Lung microvascular endothelial cell (primary cell): Measurements from ENCODE around the gene SNTG2. TPM values are rescaled to one million over a fixed set of nuclear protein-coding genes. Genes with fewer than 3 reads are reported as not detected.

ENCODE experiments used
- DNase-seq, 2 donors: peaks; one replicate each; pipeline versions ENCODE4 v3.0.0 to v3.0.0-alpha.2; 2010; ENCODE audit warnings: low read depth in 2 of 2
- total RNA-seq: library from RNA; depleted of rRNA; stranded (reverse); fragments of >200 nt; gene quantifications from 2 replicates; pipeline ENCODE4 v1.2.1, GENCODE V29; 2014

The SNTG2 gene
- total RNA-seq, 1 donor from 2014 or later, result 0.79 TPM

DNA sequence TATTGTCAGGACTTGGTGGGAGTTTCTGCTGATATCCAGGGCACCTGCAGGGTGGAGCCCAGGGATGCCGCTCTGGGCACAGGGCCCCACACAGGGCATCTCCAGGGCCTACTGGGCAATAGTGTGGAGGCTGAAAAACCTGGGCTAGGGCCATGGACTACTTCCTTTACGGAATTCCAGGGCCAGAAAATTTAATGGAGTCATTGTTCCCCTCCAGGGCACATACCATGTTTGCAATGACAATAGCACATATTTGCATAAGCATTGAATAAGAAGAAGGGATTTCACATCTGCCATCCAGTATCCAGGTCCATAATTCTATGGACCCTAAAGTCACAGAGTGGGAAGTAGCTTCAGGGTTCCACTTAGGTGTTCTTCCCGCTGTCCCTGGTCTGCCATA is 358.9 kb downstream of the SNTG2 start:
- DNase-seq, result no peak

DNA sequence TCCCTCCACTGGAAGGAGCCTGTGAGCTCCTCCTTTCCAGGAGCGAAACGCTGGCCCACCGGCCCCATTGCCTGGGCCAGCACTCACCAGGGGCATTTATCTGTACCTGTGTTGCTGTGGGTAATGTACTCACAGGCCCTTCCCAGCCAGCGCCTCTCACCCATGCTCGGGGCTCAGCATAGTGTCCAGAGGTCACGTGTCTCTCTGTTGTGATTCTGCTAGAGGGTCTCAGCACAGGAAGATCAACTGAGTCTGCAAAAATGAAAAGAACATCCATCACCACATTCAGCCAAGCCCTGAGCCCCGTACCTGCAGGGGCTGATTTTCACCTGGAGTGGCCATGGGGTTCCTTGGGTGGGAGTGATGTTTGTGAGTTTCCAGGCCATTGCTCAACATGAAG is 359.6 kb downstream of the SNTG2 start:
- no peak for DNase-seq

DNA sequence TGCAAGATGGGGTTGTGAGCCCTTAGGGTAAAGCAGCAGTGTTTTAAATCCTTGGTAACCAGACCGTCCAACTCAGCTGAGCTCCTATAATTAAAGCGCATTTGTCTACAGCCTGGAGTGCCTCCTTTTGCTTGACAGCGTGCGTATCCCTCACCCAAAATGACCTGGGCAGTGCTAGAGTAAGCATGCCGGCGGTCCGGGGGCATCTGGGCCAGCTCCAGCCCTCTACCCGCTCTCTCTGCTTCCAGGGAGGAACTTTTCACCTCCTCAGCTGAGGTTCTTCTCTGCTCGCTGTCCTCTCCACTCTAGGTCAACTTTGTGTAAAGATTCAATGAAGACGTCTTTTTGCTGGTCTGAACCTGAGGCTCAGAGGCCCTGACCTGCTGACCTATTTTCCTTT is 360.2 kb downstream of the SNTG2 start:
- no peak for DNase-seq

DNA sequence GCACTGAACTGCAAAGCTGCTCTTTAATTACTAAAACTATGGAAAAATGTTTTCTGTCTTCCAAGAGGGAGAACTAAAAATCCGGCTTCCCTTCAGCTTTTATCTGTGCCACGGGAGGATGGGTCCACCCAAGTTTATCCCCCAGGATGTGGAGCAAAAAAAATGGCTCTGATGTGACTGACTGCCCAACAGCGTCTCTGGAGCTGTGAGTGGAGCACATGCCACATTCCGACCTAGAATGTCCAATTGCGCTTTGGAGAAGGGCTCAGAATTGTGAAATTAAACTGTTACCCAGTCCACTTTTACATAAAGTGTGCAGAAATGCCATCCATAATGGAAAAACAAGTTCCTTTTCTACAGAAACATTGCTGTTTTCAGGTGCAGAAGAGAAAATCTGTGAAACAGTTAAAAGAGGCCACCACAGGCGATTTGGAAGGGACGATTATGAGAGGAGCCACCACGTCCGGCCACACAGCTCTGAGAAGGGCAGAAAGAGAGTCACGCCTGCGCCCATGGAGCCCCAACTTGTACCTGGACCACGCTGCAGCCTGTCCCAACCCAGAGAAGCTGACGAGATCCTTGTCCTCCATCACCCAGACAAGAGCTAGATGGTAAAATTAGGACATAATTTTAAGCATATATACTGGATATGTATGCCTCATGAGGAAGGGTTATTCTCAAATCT is 362.7 kb downstream of the SNTG2 start:
- DNase-seq, result no peak

DNA sequence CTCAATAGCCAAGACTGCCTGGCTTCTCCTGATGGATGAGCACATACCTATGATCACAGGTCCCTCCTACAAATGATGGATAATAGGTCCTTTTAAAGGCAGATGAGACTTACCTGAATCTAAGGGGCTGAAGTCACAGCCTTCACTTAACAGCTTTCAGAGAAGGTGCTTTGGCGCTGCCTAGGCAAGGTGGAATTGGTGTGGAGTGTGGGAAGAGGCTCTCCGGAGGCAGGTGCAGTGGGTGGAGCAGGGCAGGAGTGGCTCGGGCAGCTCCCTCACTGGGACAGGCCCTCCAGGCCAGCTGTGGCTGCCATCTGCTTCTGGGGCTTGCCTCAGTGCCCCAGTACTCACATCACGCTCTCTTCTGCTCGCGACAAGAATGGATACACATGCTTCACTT is 363.6 kb downstream of the SNTG2 start:
- DNase-seq, result no peak

DNA sequence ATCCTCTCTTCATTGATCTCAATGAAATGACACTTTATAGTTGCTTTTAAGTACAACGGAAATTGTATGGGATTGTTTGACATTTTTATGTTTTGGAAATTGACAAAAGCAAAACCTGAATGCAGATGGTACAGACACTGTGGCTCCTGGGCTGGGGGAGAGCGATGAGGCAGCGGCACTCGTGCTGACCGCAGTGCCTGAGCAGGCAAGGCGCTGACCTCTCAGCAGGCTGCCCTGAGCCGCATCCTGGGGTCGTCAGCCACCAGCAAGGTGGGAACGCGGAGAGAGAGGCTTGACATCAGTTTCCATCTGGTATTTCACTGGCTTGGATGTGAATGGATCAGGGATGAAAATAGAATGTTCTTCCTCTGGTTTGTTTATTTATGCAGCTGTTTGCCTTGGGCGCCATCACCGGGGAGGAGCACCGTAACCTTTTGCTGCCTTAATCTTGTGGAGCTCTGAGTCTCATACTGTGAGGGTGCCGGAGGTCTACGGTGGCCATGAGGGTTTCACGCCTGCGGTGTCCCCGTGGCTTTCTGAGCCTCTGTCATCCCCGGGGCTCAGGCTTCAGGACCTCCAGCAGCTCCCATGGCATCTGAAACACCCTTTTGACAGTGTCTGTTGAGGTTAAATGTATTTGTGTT is 367.8 kb downstream of the SNTG2 start:
- DNase-seq, result no peak

DNA sequence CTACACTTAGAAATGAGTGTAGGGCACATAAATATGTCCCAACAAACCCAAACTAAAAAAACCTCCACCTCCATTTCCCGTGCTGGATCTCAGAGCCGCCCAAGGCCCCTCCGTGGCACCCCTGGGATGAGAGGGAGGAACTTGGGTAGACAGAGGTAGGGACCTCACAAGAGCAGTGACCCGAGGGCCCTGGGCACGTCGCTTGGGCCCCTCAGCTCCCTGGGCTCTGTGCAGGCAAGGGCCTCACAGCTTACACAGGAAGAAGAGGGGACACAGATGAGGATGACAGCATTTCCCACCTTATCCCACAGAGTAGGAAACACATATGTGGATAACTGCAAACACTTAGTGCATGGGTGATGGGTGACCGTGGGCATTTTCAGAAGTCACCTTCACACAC is 368.7 kb downstream of the SNTG2 start:
- DNase-seq, result no peak

DNA sequence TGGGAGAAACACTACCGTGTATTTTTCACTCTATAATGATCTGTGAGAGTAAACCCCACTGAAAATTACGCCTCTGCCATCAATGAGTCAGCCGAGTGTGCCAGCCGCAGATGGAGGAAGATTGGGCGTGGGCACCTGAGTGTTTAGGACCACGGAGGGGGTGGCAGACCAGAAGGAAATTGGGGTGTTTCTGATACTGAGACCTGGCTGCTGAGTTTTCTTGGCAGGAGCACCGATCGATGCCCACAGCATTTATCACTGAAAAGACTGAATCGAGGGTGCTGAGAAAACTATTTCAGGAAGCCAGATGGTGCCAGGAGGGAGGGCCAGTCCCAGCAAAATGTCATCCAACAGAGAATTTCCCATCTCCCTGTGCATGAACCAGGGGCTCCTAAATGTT is 370.7 kb downstream of the SNTG2 start:
- DNase-seq, result no peak

DNA sequence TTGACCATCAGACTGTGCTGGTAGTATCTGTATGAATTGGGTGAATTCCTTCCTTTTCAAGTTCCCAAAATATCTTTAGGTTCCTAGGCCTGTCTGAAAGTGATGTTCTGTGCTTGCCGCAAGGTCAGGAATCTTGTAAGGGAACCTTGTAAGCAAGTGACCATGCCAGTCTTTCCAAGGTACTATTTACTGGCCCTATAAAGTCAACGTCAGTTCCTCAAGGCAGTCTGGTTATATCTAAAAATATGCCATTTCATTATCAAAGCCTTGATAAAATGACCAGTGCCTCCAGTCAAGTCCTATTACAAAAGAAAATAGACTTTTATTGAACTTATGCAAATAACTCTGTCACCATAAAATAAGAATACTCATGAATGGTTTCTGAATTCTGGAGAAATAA is 374.2 kb downstream of the SNTG2 start:
- no peak for DNase-seq

DNA sequence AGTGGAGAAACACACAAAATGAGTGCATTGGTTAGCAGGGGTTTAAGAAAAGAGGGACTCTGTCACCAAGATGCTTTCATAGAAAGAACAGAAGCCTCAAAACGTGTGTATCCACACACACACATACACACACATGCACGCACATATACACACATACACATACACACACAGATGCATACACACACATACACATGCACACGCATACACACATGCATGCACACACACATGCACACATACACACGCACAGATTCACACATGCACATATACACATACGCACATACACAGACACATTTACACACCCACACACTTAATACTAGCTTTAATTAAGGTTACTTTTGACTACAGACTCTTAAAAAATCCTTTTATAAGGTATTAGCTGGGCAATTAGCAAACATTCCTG is 378.0 kb downstream of the SNTG2 start:
- DNase-seq, result no peak

DNA sequence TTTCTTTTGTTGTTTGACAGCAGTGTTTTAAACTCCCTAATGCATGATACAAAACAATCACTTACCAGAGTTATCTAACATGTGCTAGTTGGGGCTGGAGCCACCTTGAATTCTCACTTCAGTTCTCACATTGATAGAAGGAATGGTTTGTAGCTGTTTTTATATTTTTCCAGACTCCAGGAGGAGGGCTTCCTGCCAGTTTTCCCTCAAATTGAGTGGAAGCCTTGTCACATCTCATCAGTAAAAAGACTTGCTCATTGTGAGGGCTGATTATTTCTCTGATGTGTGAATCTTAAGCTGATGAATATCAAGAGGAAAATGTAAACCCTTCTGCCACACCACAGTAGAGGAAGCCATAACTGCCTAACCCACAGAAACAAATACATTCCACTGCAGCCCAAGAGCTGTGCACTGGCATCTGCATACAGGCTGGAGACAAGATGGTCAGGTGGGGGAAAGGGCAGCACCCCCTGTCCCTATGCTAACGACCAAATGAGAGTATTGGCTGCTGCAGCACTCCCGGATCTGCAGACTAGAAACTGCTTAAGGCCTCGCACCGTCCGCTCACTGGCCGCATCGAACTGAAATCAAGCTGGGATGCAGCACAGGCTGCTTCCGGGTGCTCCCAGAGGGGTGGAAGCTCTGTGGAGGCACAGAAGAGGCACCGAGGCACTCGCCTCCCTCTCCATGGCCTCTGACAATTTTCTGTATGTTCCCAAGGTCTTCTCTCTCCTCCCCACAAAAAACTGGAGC is 388.9 kb downstream of the SNTG2 start:
- DNase-seq, result no peak

DNA sequence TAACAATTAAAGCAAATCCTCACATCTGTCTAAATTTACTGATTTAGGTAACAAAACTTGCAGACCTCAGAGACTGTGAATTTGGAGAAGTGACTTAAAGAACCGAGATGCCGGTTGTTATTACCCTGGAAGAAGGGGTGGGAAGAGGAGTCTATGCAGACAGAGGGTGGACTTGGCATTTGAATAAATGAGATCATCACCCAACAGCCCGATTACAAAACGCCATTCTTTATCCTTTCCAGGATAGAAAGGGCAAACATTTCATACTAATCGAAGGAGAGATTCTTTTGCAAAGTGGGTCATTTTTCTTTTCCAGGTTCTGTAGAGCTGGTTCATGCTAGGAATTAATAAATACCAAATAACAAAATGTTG is 389.5 kb downstream of the SNTG2 start:
- DNase-seq, result no peak

DNA sequence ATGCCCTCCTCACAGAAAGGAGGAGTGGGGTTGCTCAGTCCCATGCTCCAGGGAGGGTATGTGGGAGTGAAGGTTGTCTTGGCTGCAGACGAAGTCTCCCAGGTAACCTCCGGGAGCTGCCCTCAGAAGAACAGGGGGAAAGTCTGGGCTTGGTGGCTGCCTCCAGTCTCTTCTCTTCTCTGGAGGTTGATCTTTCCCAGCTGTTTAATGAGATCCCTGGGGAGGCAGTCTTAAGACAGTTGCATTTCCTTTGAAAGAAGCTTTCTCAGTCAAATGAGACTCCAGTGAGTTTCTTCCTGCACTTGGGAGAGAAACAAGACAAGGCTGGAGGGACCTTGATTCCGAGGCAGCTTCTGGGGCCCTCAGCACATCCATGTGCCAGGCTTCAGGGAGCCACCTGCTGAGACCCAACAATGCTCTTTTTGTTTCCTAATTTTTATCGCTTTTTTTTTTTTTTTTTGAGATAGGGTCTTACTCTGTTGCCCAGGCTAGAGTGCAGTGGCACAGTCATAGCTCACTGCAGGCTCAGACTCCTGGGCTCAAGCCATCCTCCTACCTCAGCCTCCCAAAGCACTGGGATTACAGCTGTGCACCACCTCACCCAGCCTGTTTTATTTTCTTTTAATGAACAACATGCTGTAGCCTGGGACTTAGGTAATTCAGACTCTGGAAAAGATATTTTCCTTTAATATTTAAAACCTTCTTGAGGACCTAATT is 390.9 kb downstream of the SNTG2 start:
- no peak for DNase-seq

DNA sequence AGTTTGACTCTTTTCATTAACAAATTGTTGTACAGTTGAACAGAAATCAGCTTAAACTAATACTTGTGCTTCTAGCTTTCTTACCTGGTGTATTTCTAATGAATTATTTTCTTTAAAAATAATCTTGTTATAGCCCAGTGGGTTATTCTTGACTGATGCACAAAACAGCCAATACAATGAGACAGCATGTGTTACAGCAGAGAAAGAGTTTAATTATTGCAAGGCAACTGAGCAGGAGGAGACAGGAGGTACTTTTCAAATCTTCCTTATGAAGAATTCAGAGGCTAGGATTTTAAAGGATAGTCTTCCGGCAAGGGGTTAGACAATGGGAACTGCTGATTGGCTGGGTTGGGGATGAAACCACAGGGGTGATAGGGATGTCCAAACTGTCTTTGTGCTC is 398.1 kb downstream of the SNTG2 start:
- DNase-seq, result no peak

DNA sequence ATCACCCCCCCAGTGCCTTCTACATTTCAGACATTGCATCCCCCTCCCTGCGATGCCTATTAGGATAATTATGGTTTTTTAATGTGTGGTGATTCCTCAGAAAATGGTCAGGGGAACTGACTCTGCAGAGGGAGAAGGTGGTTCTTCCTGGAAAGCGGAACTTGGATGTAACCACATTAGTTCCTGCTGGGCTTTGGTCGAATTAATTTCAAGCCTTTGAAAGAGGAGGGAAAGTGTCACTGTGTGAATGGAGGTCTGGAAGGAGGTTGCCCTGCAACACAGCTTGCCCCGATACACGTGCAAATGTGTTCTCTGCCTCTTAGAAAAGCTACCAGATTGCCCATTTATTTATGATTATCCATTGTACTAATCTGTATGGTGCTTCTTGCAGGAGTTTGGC is 399.5 kb downstream of the SNTG2 start:
- no peak for DNase-seq

DNA sequence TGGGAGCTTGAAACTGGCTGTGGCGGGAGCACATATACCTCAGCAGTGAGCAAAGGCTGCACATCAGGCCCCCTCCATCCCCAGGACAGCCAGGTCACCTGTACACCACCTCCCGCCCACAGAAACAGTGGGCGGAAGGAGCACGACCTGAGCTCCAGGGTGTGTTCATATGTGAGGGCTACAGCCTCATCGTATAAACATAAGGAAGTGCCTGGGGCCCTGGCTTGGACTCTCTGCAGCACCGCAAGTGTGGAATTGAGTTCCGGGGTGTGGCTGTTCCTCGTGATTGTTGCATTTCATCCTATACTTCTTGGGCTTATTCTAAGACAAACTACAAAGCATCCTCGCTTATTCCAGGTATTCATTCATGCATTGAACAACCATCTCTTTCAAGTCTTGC is 402.5 kb downstream of the SNTG2 start:
- DNase-seq, result no peak

DNA sequence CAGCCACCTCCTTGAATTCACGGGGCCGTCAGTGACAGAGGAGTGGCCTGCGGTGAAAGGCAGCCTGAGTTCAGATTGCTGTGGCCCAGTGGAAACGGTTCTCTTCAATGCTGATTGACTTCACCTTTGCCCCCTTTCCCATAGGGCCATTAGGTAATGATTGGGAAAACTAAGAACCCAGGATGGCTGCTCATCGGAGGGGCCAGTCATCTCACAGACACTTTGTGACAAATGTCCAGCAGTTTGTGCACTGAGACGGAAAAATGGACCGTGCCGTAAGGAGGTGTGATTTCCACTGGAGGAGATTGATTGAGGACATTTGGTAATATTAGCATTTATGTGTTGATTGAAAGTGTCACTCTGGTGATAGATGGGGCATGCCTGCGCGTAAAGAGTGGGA is 402.9 kb downstream of the SNTG2 start:
- no peak for DNase-seq

DNA sequence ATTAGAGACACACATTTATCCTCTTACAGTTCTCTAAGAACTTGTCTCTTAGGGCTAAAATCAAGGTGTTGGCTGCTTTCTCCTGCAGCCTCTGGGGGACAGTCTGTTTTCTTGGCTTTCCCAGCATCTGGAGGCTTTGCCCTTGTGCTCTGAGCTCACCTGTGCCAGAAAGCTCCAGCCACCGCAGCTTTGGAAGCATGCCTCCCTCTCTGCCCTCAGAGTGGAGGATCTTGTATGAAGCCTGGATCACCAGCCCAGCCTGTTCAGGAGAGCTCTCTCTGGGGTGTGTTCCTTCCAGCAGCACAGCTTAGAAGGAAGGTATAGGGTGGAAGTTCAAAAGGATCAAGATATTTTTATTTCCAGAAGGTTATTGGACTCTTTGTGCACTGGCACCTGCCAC is 409.5 kb downstream of the SNTG2 start:
- no peak for DNase-seq

DNA sequence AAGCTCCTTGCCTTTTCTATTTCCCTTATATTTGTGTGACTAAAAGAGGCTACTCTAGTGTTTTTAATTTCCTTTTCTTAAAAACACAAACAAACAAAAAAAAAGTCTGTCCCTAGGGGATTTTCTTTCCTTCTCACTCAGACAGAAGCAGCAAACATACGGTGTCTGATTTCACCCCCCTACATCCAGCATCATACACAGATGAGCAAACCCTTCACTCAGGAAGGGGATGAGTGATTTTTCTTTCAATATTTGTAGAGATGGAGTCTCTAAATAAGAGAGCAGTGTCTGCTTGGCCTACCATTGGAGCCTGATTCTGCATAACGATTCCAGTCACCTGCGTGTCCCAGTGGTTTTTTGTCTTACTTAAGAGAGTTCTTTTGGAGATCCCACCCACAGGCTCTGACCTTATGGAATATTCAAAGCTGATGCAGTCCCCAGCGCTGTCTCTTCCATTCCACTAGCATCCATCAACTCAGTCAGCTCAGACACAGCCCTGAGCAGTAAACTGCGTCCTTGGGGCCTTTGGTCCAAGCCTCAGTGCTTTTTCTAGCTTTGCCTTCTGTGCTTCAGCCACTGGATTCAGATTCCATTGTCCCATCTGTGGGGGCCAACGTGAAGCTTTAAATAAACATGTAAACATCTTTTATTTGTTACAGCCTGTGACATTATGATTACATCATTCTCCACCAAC is 410.1 kb downstream of the SNTG2 start:
- DNase-seq, result no peak

DNA sequence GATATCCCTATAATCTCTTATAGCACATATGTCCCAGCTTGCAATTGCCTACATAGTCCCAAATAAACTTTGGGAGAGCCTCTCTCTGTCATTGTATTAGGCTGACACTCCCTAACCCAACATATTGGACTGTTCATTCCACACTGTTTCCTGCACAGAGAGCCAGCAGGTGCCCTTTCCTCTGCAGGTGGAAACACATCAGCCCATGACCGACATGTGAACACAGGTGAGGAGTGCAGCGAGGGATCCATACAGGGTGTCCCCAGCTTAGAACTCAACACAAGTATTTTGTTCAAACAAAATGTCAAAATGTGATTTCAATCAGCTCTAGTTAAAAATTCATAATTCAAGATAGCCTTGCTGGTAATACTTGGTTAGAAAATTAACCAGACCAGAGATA is 412.7 kb downstream of the SNTG2 start:
- no peak for DNase-seq

DNA sequence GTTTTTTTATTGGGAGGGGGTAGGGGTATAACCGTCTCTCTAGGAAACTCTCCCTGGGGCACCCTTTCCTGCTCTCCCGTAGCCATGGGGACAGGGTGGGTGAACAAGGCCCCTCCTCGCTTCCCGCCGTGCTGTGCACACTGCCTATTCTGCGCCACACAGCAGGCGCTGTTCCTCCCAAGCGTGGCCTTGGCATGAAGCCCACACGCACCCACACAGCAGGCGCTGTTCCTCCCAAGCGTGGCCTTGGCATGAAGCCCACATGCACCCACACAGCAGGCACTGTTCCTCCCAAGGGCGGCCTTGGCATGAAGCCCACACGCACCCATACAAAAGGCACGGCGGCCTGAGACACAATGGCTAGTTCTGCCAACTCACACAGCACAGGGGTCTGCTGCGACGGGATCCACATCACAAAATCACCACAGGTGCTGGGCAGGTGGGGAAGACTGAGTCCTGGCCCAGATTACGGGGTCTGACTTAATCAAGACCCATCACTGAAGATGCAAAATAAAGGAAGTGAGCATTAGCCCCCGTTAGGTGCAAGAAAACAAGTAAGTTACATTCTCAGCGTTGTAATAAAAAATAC is 416.0 kb downstream of the SNTG2 start:
- DNase-seq, result no peak
